CD4-positive, alpha-beta T cell treated with Interleukin-15 for 4 hours (primary cell): ENCODE results near the gene MTM1.

ENCODE experiments used
- DNase-seq: peaks from one replicate; pipeline ENCODE4 v3.0.0-alpha.2; 2020; ENCODE audit warnings: low spot score

The MTM1 gene

GRCh38 chrX:150664290-150664689 is 95.9 kb downstream of the MTM1 start:
- no peak for DNase-seq

- no peak for DNase-seq
Observed at GRCh38 chrX:150676221-150676620, 107.8 kb downstream of the MTM1 start.

DNA sequence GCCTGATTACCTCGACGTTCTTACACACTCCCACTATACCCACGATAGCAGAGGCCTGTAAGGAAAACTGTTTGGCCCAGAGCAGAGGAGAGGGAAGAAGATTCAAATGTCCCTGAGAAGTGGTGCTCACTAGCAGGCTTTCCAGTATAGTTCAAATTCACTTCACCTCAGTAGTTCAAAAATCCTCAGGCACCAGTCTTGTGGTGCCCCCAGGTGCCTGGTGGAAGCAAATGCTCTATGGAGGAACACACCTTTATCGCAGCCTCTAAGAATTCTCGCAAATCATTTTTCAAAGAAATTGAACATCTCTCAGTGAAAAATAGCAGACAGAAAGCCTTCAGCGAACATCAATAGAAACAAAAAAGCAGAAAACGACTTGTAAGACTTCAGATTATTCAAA is 112.6 kb downstream of the MTM1 start:
- no peak for DNase-seq

DNA sequence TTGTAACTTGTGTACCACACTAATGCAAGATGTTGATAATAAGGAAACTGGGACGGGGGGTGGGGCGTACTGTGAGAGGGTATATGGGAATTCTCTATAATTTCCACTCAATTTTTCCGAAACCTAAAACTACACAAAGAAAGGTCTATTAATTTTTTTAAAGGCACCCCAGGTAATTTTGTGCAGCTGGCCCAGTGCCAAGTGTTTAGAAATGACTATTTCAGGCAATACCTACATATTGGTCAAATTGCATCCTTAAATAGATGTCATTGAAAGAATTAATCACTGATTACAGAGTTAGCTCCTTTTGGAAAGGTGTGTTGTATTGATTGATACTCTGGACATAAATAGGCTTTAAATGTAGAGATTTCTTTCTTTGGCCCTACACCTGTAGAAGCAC is 114.7 kb downstream of the MTM1 start:
- DNase-seq, result no peak

GRCh38 chrX:150683536-150684146 is 115.2 kb downstream of the MTM1 start:
- peak; percentile 69 for DNase-seq

- no peak for DNase-seq
Observed at GRCh38 chrX:150688911-150689451, 120.6 kb downstream of the MTM1 start.

GRCh38 chrX:150690126-150690525 is 121.7 kb downstream of the MTM1 start:
- DNase-seq, result no peak

GRCh38 chrX:150692296-150692695 is 123.9 kb downstream of the MTM1 start:
- no peak for DNase-seq

DNA sequence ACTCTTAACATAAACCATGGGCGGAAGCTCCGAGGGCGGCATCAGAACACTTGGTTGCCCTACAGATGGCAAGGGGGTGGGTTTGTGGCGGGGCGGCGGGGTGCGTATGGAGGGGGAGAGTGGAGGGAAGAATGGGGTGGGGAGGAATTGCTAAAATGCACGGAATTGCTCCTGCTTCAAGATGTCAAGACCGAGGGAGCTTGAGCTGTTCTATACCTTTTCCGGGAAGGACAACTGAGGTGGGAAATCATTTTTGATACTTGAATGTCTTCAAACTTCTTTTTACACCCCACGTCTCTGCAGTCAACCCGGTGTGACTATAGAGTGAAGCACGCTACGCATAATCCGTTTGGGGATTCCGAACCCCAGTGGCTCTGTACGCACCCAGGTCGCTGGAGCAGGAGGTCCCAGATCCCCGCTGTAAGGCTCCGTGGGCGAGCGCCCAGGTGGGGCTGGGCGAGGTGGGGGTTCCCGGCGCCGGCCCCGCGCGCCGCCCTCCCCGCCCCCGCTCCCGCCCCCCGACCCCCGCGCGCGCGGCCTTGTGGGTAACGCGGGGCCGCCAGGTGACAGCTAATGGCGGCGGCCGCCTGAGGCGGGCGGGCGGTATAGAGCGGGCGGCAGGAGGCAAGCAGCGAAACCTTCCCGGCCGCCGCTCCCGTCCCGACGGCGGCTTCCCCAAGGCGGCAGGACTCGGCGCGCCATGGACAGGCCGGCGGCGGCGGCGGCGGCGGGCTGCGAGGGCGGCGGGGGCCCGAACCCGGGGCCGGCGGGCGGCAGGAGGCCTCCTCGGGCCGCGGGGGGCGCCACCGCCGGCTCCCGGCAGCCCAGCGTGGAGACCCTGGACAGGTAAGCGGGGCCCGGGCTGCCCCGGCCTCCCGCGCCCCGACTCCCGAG is 124.7 kb downstream of the MTM1 start, which contains the start of gene MTMR1:
TSS of gene MTMR1 (plus strand) at position 566 of the 894 bp plus-strand sequence. CDS start at position 701, 135 bp downstream.
- peak; percentile 34 for DNase-seq

DNA sequence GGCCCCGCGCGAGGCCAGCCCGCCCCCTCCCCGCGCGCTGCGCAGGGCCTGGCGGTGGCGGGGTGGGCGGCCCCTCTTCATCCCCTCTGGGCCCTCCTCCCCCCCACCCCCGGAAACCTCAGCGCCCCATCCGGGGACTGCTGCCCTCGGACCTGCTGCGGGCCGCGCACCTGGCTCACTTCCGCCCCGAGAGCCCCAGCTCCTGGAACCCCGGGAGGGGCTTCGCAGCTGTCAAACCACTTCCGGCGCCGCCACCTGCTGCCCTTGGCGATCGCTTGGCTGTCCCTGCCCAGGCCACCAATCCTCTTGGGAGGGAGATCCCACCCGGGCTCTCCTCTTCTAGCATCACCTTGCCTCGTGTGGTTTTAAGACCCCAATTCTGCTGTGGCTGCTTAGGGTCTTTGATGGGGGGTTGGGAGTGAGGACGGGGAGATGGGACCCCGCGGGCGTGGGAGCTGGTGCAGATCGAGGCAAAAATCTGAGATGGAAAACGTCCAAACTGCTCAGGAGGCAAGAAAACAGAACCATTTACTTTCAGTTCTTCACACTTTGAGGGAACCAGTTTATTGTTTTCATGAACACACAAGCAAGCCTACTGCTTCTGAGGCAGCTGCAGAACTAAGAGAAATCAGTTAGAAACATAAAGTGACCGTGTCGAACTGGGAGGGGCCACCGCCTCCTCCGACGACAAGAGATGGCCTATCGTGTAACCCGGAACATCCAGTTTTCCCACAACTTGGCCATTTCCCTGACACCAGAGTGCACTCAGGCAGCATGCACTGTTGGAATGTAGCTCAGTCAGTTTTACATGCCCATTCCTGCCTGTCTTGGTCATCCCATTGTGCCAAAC is 125.5 kb downstream of the MTM1 start:
- DNase-seq, result peak; percentile 61

GRCh38 chrX:150694738-150695410 is 126.5 kb downstream of the MTM1 start:
- peak; percentile 38 for DNase-seq

DNA sequence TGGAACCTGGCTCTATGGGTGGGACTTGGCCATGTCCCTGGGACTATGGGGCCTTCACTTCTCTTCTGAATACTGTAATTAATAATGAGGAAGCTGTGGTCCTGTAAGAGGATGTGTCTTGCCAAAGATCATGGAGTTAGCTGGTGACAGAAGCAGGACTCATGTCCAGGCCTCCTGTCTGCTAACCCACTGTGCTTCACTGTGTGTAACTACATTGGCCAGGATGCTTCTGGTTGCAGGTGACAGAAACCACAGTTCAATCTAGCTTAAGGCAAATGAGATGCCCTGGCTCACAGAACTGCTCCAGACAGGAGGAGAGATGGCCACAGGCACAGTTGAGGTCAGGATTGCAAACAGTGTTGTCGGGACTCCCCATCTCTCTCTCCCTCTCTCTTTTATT is 127.9 kb downstream of the MTM1 start:
- no peak for DNase-seq

DNA sequence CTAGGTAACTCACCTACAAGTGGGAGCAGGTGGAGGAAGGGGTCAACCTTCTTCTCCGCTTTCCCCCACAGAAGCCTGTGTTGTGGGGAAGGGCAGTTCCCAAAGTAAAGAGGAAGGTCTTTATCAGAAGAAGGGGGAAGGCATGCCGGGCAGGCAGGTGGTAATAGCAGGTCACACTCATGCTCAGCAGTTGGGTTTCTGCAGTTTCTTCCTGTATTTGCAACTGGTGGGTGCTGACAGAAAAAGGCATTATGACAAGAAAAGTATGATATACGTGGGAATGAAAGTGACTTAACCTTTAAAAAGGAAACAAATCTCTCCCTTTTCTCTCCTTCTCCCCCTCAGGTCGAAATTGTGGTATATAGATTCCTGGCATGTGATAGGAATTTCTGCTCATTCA is 128.4 kb downstream of the MTM1 start:
- DNase-seq, result no peak

DNA sequence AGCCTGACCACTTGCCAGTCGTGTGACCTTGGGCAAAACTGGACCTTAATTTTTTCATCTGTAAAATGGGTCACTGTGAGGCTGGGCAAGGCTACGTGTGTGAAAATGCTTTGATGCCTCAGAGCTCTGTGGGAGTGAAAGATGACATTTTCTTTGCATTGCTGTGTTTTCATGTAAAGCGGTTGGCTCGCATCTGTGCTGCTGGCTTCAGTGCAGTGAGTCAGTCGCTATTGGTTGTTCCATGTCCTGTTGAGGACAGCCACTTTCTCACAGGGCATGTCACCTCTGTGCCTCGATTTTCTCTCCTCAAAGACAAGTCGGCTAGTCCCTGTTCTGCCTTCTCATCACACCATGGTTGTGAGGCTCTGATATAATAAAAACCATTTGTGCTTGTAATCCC is 129.2 kb downstream of the MTM1 start:
- no peak for DNase-seq

DNA sequence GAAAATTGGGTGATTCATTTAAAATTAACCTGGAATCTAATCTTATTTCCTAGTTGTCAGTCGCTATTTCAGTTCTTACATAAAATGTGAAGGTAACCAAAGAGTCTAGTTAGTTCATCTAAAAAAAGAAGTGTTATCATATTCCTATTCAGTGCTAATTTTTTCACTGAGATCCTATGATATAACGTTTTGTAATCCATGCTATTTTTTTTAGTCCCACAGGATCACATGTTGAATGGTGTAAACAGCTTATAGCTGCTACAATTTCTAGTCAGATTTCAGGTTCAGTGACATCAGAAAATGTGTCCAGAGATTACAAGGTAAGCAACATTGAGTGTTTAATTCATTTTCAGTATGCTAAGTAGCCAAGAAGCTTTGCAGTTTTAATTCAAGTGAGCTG is 130.6 kb downstream of the MTM1 start:
- DNase-seq, result no peak

- DNase-seq, result no peak
Observed at GRCh38 chrX:150700107-150700506, 131.7 kb downstream of the MTM1 start.

DNA sequence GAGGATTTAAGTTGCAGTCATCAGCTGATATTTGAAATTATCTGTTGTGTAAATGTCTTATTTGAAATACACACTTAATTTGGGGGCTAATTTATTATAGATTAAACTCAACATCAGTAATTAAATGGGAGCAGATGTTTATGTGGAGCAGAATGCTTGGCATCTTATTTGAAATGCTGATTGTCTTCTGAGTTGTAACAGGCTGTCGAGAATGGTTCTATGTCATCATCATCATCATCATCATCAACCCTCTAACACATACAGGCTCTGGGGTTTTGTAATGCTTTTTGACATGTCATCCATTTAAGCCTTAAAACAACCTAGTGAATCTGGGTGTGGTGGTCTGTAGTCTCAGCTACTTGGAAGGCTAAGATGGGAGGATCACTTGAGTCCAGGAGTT is 133.0 kb downstream of the MTM1 start:
- no peak for DNase-seq

DNA sequence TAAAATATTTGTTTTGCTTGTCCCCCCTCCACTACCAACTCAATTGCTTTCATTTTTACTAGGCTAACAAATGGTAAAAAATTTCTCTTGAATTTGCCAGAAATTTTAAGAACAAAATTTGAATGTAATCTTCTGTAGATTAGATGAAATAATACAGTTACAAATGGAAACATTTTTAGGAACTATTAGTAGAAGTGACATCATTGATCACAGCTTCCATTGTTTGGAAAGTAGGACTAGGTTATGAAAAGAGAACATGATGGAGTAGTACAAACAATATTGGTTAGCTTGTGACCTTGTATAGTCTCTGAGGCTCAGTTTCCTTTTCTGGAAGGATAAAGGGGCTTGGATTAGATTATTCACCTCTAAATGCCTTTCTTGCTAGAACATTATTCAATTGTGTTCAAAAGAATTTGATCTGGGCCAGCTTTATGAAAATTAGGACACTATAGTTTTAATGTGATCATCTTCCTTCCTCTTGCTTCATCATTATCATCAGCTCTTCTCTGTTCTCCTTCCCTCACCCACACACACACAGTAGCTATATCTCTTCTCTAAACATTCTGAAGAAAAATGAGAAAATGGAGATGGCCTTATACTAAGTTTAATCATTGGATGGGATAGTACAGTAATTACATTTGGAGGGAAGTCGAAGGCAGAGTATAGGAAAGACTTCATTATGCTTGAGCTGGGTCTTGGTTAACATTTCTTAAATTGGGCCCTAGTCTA is 134.7 kb downstream of the MTM1 start:
- DNase-seq, result no peak

GRCh38 chrX:150703695-150703974 is 135.2 kb downstream of the MTM1 start:
- DNase-seq, result no peak

DNA sequence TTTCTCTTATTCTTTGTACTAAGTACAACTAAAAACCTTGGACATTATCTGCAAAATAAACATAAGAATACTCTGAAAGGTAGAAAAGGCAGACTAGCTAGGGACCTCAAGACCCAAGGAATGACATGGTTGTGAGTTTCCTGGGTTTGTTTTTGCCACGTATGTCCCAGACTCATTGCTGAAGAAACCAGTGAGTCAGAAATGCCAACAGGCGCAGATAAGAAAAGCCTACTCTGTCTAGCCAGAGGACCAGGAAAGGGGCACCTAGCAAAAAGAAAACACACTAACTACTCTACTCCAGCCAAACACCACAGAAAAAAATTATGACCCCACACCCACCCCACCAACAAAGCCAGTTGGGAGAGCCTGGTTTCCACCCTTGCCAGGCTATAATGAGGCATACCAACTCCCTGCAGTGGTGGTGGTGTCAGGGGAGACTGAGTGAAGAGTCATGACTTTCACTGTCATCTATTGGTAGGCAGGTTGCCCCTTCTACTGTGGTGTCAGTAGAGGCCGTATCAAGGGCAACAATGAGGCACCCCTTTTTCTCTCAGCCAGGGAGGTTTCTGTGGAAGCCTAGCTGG is 135.7 kb downstream of the MTM1 start:
- no peak for DNase-seq

DNA sequence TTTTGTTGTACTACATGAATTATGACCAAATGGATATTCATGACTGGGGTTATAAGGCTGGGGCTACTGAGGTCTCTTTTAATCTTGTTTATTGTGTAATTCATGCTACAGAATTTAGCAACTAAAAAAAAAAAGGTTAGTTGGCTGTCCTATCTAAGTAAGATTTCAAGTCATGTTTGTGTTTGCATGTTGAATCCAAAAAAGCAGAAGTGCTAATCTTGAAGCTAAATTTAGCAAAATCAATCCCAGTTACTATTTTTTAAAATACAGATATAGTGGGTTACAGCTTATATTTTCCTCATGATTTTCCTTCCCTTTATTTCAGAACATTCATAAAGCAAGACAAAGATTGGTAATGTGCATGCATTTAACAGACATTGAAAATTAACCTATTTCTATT is 144.2 kb downstream of the MTM1 start:
- no peak for DNase-seq
